HG02763 (cell line): ENCODE data around the gene GABPA.

Source experiments
- ATAC-seq: cut with Tn5 transposase; IDR thresholded peaks from one replicate; pipeline ENCODE4 v1.9.1; 2021; ENCODE audit warnings: mild to moderate bottlenecking, moderate library complexity; ENCODE audit not compliant: unreplicated experiment

The GABPA gene

GRCh38 chr21:25807191-25807590 is 72.4 kb downstream of the GABPA start:
- ATAC-seq = no peak

- ATAC-seq = no peak
Measured at GRCh38 chr21:25809013-25809412, 74.2 kb downstream of the GABPA start.

GRCh38 chr21:25811186-25811585 is 76.4 kb downstream of the GABPA start:
- ATAC-seq = no peak

- ATAC-seq = no peak
Measured at GRCh38 chr21:25813917-25814316, 79.1 kb downstream of the GABPA start.

- no peak for ATAC-seq
Measured at GRCh38 chr21:25818121-25818520, 83.3 kb downstream of the GABPA start.

- ATAC-seq = no peak
Measured at GRCh38 chr21:25818551-25818950, 83.8 kb downstream of the GABPA start.
